Heart left ventricle (tissue), 16 donors: ENCODE measurements around the gene CHKA. TPM values are rescaled to one million over a fixed set of nuclear protein-coding genes. Genes with fewer than 3 reads are reported as not detected.
A peak's percentile ranks its signal among the peaks of the same experiment; 100 is the strongest.

ENCODE experiments used
- ATAC-seq, 4 donors: fragments of 200-7000 bp; cut with Tn5 transposase; one replicate each; pipeline ENCODE4 v1.9.1; 2020 to 2022; ENCODE audit warnings: moderate library complexity in 4 of 4, mild to moderate bottlenecking in 3 of 4, moderate number of reproducible peaks in 1 of 4
- DNase-seq, 5 donors: peaks; one replicate each; pipeline ENCODE4 v3.0.0-alpha.2; 2020
- H3K27ac ChIP-seq, 12 donors: fragments of 200-600 bp; sonication (generic) in 4 of 12; one replicate each; pipeline versions ENCODE4 v1.5.0 to v1.8.0; 2016 to 2022; ENCODE audit warnings: mild to moderate bottlenecking in 2 of 12
- H3K27me3 ChIP-seq, 9 donors: fragments of 200-600 bp; sonication (generic) in 2 of 9; one replicate each; pipeline versions ENCODE4 v1.5.1 to v1.8.0; 2016 to 2022; ENCODE audit warnings: mild to moderate bottlenecking in 3 of 9
- H3K36me3 ChIP-seq, 9 donors: fragments of 200-600 bp; sonication (generic) in 2 of 9; one replicate each; pipeline versions ENCODE4 v1.5.0 to v1.8.0; 2018 to 2022; ENCODE audit warnings: mild to moderate bottlenecking in 2 of 9
- H3K4me1 ChIP-seq, 12 donors: fragments of 200-600 bp; sonication (generic) in 4 of 12; one replicate each; pipeline versions ENCODE4 v1.5.0 to v1.8.0; 2016 to 2022; ENCODE audit warnings: mild to moderate bottlenecking in 3 of 12
- H3K4me3 ChIP-seq, 12 donors: fragments of 200-600 bp; sonication (generic) in 4 of 12; one replicate each; pipeline versions ENCODE4 v1.5.0 to v1.8.0; 2017 to 2022; ENCODE audit warnings: mild to moderate bottlenecking in 9 of 12, moderate library complexity in 4 of 12
- H3K9me3 ChIP-seq, 12 donors: fragments of 200-600 bp; sonication (generic) in 4 of 12; one replicate each; pipeline versions ENCODE4 v1.5.0 to v1.8.0; 2016 to 2022; ENCODE audit warnings: mild to moderate bottlenecking in 1 of 12
- POLR2A ChIP-seq, 2 donors: fragments of 450-650 bp; IDR thresholded peaks; one replicate each; pipeline ENCODE4 v1.6.1; 2017; ENCODE audit warnings: antibody characterized with exemption in 2 of 2, mild to moderate bottlenecking in 2 of 2, moderate library complexity in 2 of 2
- WGBS, 4 donors: extraction: QIAGEN DNeasy Blood & Tissue Kit in 2 of 4; methylation state at CpG; one replicate each; pipeline versions ENCODE4 v1.1.5 to v1.1.7; 2013 to 2018; 5-methylcytosine and 5-hydroxymethylcytosine counted together
- intact Hi-C, 10 donors: fragments of 100-400 bp; cut with DNase I; formaldehyde crosslinking; loops; one replicate each; pipeline versions ENCODE4 v1.11.1 to v1.14.2; 2022
- polyA plus RNA-seq, 2 donors: library from polyadenylated mRNA; stranded (reverse); fragments of 200-250 nt; gene quantifications; one replicate each; pipeline ENCODE4 v1.2.3, GENCODE V29; 2013
- total RNA-seq, 9 donors: library from RNA; depleted of rRNA in 2 of 9; stranded (reverse); fragments of >200 nt in 2 of 9; fragmentation: NEBNext Ultra II Directional in 3 of 9; extraction: Animal tissue kit (Norgen Biotek cat#: 25700) in 3 of 9; gene quantifications; one replicate each; pipeline versions ENCODE4 v1.1.0 to v1.2.4, GENCODE V29; 2016 to 2023
- TF ChIP-seq, protein P1 (sequence below), 12 donors: fragments of 200-600 bp; sonication (generic) in 4 of 12; IDR thresholded peaks; one replicate each; pipeline versions ENCODE4 v1.5.0 to v1.8.0; 2018 to 2022; ENCODE audit warnings: antibody characterized with exemption in 12 of 12, mild to moderate bottlenecking in 5 of 12
- donor health status: ischemic (EF 13 %, LVEDD 7.1; RV severe dilation, severe dysfunction).
- donor health status: healthy with polysubstance abuse.
- donor health status: DM: no; HTN: yes; CAD: no.
- donor health status: DM: no; HTN: no; CAD: no.
- donor health status: ischemic (EF 25% LVEDD 6.9; RV normal size, moderate dysfunction).
- donor health status: ischemic (EF 25% LVEDD 5.7; RV mildly dilated, moderate dysfunction).
- donor health status: healthy.
- donor health status: DM: yes; HTN: yes; CAD: no.
- donor health status: ischemic (EF 35%, LVEDD 5.7; RV mildly dilated, moderate dysfunction).
- donor health status: nonischemic (EF 11% LVEDD 7.7; RV severe dilation, severe dysfunction).
- donor health status: DM: yes; HTN: yes; CAD: no.
- donor health status: PGD.
- donor health status: ischemic (EF 29% LVEDD 5.4; RV normal size, mild dysfunction).
- donor health status: nonischemic (EF 23%, LVEDD 6.1; RV moderate dilation, normal function).

Gene CHKA
- total and polyA plus RNA-seq, 11 donors, result 6.1 to 22.9 (median 9.1) TPM

DNA sequence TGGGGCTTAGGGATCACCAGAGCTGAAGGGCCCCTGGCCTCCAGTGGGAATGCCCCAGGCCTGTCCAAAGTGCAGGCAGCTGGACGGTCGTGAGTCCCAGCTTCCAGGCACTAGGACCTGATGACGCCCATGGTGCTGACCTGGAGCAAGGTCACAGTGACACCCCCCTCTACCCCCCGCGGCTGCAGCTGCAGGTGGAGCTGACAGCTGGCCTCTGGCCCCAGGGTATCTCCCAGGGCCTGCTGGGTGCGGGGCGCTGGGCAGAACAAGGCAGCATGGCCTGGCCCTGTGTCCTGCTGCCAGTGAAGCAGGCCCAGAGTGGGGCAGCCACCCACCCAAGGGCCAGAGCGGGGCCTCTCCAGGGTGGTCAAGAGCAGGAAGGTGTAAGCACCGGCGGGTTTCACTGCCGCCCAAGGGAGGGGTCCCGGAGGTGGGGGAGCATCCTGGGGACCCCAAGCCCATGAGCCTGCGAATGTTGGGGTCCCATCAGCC lies 82.9 kb downstream of the CHKA start:
- Histone ChIP-seq H3K36me3 (peaks cover 0 to 39% (median 18%) of the 10 kb centered on the region in 9 donors), H3K27me3 (no peaks in the 10 kb centered on the region), H3K9me3 (no peaks in the 10 kb centered on the region), H3K4me1 (peaks cover 11 to 62% (median 45%) of the 10 kb centered on the region in 12 donors), H3K27ac (peak overlapping the region; percentile 74 to 96 (median 90)), H3K4me3 (peak overlapping the region; percentile 7 to 95 (median 80))
- TF ChIP-seq, protein P1, sequence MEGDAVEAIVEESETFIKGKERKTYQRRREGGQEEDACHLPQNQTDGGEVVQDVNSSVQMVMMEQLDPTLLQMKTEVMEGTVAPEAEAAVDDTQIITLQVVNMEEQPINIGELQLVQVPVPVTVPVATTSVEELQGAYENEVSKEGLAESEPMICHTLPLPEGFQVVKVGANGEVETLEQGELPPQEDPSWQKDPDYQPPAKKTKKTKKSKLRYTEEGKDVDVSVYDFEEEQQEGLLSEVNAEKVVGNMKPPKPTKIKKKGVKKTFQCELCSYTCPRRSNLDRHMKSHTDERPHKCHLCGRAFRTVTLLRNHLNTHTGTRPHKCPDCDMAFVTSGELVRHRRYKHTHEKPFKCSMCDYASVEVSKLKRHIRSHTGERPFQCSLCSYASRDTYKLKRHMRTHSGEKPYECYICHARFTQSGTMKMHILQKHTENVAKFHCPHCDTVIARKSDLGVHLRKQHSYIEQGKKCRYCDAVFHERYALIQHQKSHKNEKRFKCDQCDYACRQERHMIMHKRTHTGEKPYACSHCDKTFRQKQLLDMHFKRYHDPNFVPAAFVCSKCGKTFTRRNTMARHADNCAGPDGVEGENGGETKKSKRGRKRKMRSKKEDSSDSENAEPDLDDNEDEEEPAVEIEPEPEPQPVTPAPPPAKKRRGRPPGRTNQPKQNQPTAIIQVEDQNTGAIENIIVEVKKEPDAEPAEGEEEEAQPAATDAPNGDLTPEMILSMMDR (IDR thresholded peaks at IDR 0.05), result no peak
- TF ChIP-seq POLR2A (IDR thresholded peaks at IDR 0.05), result no peak
- peak in 4 of 5 donors; percentile 43 to 62 (median 48) for DNase-seq
- 20 to 37% (median 27%) methylated on average over 5 to 13 of the region's 13 CpGs for WGBS, 4 donors
- ATAC-seq, result peak in 3 of 4 donors; percentile 3 to 8 (median 3)
- intact Hi-C loops, result loop anchor here in 5 of 10 donors (2.0 to 10.0 kb wide), 9 partner anchors 36 to 177 kb away; partner anchors contain the start of genes CHKA (in 4 of the 5), KMT5B (in 2 of the 5) and UNC93B1 (in 1 of the 5)

DNA sequence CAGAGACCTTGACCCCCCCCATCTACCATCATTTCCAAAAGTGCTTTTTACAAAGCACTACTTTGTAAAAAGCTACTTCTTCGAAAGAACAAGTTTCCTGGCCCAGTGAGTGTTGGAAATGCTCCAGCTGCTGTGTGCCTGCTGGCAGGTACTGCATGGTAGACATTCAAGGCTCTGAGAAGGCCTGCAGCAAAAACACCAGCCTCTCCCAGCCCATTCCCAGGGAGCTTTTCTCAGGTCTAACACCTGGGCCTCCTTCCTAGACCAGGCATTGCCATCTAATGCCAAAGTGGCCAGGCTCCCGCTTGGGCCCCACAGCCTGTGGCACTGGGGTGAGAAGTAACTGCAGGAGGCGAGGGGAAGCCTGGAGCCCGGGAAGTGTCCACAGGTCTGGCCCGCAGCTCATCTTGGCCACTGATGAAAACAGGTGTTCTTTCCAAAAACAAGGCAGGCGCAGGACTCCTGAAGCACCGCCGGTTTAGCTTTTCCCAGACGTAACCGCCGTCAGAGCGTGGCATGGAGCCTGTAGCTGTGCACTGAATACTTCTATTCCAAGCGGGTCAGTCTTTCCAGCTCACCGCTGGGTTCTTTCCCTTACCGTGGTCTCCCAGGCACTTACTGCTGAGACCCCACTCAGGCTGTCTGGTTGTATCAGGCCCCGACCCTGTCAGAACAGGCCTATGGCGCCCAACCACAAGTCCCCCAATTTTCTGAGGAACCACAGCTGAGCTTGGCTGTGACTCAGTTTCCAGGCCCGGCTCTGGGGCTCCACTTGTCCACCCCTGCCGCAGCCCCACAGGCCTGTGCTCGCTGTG lies 83.6 kb downstream of the CHKA start:
- intact Hi-C loops, result loop anchor here in 5 of 10 donors (2.0 to 10.0 kb wide), 9 partner anchors 35 to 177 kb away; partner anchors contain the start of genes CHKA (in 4 of the 5), KMT5B (in 2 of the 5) and UNC93B1 (in 1 of the 5)
- TF ChIP-seq, protein P1 (IDR thresholded peaks at IDR 0.05), result no peak
- TF ChIP-seq POLR2A (IDR thresholded peaks at IDR 0.05), result no peak
- H3K9me3 ChIP-seq, result no peaks in the 10 kb centered on the region
- peaks cover 0 to 39% (median 16%) of the 10 kb centered on the region in 9 donors for H3K36me3 ChIP-seq
- WGBS, 4 donors, result 80 to 85% (median 82%) methylated on average over 20 of the region's 20 CpGs
- peak overlapping the region in 4 of 12 donors; percentile 77 to 88 (median 85) for H3K4me3 ChIP-seq
- ATAC-seq (no peak), DNase-seq (peak in 3 of 5 donors; percentile 23 to 54 (median 34))
- peaks cover 11 to 68% (median 50%) of the 10 kb centered on the region in 12 donors for H3K4me1 ChIP-seq
- peak overlapping the region; percentile 74 to 96 (median 90) for H3K27ac ChIP-seq
- H3K27me3 ChIP-seq, result no peaks in the 10 kb centered on the region

DNA sequence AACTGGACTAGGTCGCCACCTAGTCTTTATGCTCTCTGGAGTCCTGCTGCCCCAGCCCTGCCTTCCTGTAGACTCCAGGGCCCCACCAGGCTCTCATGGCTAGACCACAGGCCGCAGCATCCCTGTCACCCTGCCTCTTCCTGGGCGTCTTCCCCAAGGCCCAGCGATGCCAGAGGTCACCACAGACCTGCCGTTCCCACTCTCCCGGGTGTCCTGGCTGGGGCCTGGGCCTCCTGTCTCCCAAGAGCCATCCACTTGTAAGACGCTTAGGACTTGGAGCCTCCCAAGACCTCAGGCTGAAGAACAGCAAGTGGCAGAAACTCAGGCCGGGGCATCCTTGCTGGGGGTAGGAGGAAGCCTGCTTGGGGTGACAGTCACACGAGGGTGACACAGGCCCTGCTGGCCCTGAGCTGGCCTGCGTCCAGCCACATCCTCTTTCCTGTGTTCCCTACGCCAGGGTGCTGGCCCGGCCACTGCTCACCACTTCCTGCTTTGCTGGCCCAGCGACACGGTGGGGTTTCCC lies 84.4 kb downstream of the CHKA start:
- ATAC-seq (peak in 2 of 4 donors; percentile 6 to 58), DNase-seq (peak; percentile 68 to 87 (median 81))
- Histone ChIP-seq H3K36me3 (peaks cover 0 to 43% (median 17%) of the 10 kb centered on the region in 9 donors), H3K27me3 (no peaks in the 10 kb centered on the region), H3K4me3 (no peak overlapping the region), H3K9me3 (no peaks in the 10 kb centered on the region), H3K27ac (peak overlapping the region; percentile 74 to 96 (median 89)), H3K4me1 (peaks cover 11 to 77% (median 55%) of the 10 kb centered on the region in 12 donors)
- WGBS, 4 donors, result 41 to 58% (median 48%) methylated on average over 14 of the region's 14 CpGs
- no peak for TF ChIP-seq POLR2A (IDR thresholded peaks at IDR 0.05)
- TF ChIP-seq, protein P1 (IDR thresholded peaks at IDR 0.05), result no peak
- intact Hi-C loops, result loop anchor here in 5 of 10 donors (5.0 to 10.0 kb wide), 8 partner anchors 34 to 178 kb away; partner anchors contain the start of genes CHKA (in 3 of the 5), KMT5B (in 2 of the 5) and UNC93B1 (in 1 of the 5)
